K562 (cell line): ENCODE results near the gene ZP3. TPM values are rescaled to one million over a fixed set of nuclear protein-coding genes. Genes with fewer than 3 reads are reported as not detected.
A peak's percentile ranks its signal among the peaks of the same experiment; 100 is the strongest.

ENCODE experiments used
- CBFA2T3 ChIP-seq: fragments of 450-650 bp; IDR thresholded peaks from 2 replicates; pipeline ENCODE4 v1.6.1; 2017
- CBX3 ChIP-seq, 2 experiments: IDR thresholded peaks; 1 replicate in 1 of 2; 2 replicates in 1 of 2; pipeline ENCODE4 v1.6.1; 2012; ENCODE audit warnings: inconsistent platforms in 2 of 2, low read length in 2 of 2, borderline replicate concordance in 1 of 2, control low read depth in 1 of 2
- CHAMP1 ChIP-seq: fragments of 450-650 bp; IDR thresholded peaks from 2 replicates; pipeline ENCODE4 v1.6.1; 2016; ENCODE audit warnings: mild to moderate bottlenecking
- CTBP1 ChIP-seq: fragments of 450-650 bp; IDR thresholded peaks from 2 replicates; pipeline ENCODE4 v1.6.1; 2016; ENCODE audit warnings: borderline replicate concordance
- DNMT1 ChIP-seq: fragments of 450-650 bp; IDR thresholded peaks from 2 replicates; pipeline ENCODE4 v1.6.1; 2016; ENCODE audit warnings: antibody characterized with exemption, mild to moderate bottlenecking
- GATAD2A ChIP-seq: fragments of 450-650 bp; IDR thresholded peaks from 2 replicates; pipeline ENCODE4 v1.6.1; 2017
- HNRNPLL ChIP-seq: fragments of 200-400 bp; formaldehyde crosslinking; IDR thresholded peaks from 2 replicates; pipeline ENCODE4 v1.6.1; 2017; ENCODE audit warnings: low read length, low read depth, mild to moderate bottlenecking; ENCODE audit not compliant: poor library complexity, severe bottlenecking
- MTA2 ChIP-seq: fragments of 450-650 bp; IDR thresholded peaks from 2 replicates; pipeline ENCODE4 v1.6.1; 2016; ENCODE audit warnings: low read depth
- NFIC ChIP-seq: fragments of 450-650 bp; IDR thresholded peaks from 2 replicates; pipeline ENCODE4 v1.6.1; 2017; ENCODE audit warnings: mild to moderate bottlenecking, inconsistent platforms
- NKRF ChIP-seq: fragments of 450-650 bp; IDR thresholded peaks from 2 replicates; pipeline ENCODE4 v1.6.1; 2016; ENCODE audit warnings: borderline replicate concordance
- PPARD ChIP-seq: fragments of 250-450 bp; sonication (Bioruptor Pico); IDR thresholded peaks from 2 replicates; pipeline ENCODE4 v1.8.0; 2022; ENCODE audit warnings: inconsistent platforms, mild to moderate bottlenecking, moderate library complexity
- RB1 ChIP-seq: fragments of 450-650 bp; IDR thresholded peaks from 2 replicates; pipeline ENCODE4 v1.6.1; 2017; ENCODE audit warnings: low read depth, mild to moderate bottlenecking
- SPI1 ChIP-seq: IDR thresholded peaks from 2 replicates; pipeline ENCODE4 v1.6.1; 2011; ENCODE audit warnings: low read depth, low read length, control low read depth, borderline replicate concordance
- TAF15 ChIP-seq: fragments of 200-400 bp; formaldehyde crosslinking; IDR thresholded peaks from 2 replicates; pipeline ENCODE4 v1.6.1; 2017; ENCODE audit warnings: mild to moderate bottlenecking, low read depth, low read length, moderate library complexity
- TFAP4 ChIP-seq: sonication (generic); formaldehyde crosslinking; IDR thresholded peaks from 2 replicates; pipeline ENCODE4 v1.8.0; 2022; ENCODE audit warnings: missing genetic modification reagents, mild to moderate bottlenecking, moderate library complexity, borderline replicate concordance
- THAP7 ChIP-seq: fragments of 250-450 bp; sonication (Bioruptor Pico); IDR thresholded peaks from 2 replicates; pipeline ENCODE4 v1.5.0; 2021
- TRIM24 ChIP-seq, 2 experiments: fragments of 450-650 bp; IDR thresholded peaks; 2 replicates each; pipeline ENCODE4 v1.6.1; 2016
- ZFP36 ChIP-seq: fragments of 150-350 bp; IDR thresholded peaks from 2 replicates; pipeline ENCODE4 v1.6.1; 2018; ENCODE audit warnings: low read length, low read depth; ENCODE audit not compliant: partially characterized antibody
- ZHX1 ChIP-seq: fragments of 150-350 bp; conservative IDR thresholded peaks from 2 replicates; pipeline ENCODE4 v1.6.1; 2014; ENCODE audit warnings: low read length
- polyA plus RNA-seq, 8 experiments: library from polyadenylated mRNA; depleted of rRNA in 4 of 8; stranded (reverse) in 5 of 8; unstranded in 3 of 8; fragments of >200 nt; fragmentation: Nextera tagmentation in 2 of 8; fragmentation: Illumina TruSeq in 1 of 8; extraction: Ambion mirVana in 2 of 8; extraction: Trizol in 1 of 8; gene quantifications; 2 replicates each; pipeline versions ENCODE4 v1.2.1 to v1.2.3, GENCODE V29; 2011 to 2014; ENCODE audit warnings: inconsistent platforms in 1 of 8, missing spikeins in 1 of 8
- total RNA-seq, 7 experiments: library from RNA; depleted of rRNA in 6 of 7; stranded (reverse); fragments of >200 nt in 6 of 7; fragmentation: Illumina TruSeq in 2 of 7; extraction: Trizol in 2 of 7; gene quantifications; 2 replicates each; pipeline versions ENCODE4 v1.2.1 to v1.2.3, GENCODE V29; 2011 to 2021; ENCODE audit warnings: low replicate concordance in 1 of 7

The ZP3 gene
- total and polyA plus RNA-seq, 9 of the 15 experiments (the other 6 are each of a cell fraction or from before 2014, with no cell fraction given), result 1.4 to 3.8 (median 2.4) TPM

GRCh38 chr7:76403780-76404494 lies 20.8 kb upstream of the ZP3 start (continued):
- TF ChIP-seq ZHX1, result no peak
- TF ChIP-seq CBFA2T3, result no peak
- no peak for TF ChIP-seq GATAD2A
- no peak for TF ChIP-seq TRIM24 (IDR thresholded peaks at IDR 0.05)
- TF ChIP-seq PPARD (CRISPR knock-in tag), result no peak
- no peak for TF ChIP-seq DNMT1
- peak; percentile 99 for TF ChIP-seq SPI1
- TF ChIP-seq THAP7 (CRISPR knock-in tag), result no peak
- TF ChIP-seq TFAP4 (CRISPR knock-in tag), result peak; percentile 49
- peak in 1 of 2 experiments; percentile 21; a peak in 1 of 3 replicates for TF ChIP-seq CBX3 (IDR thresholded peaks at IDR 0.05; ENCODE audit: borderline replicate concordance in 1 of 2, low read length in 2 of 2)
- no peak for TF ChIP-seq NKRF
- no peak for TF ChIP-seq CHAMP1
- TF ChIP-seq MTA2, result peak; percentile 31; the same call in 1 of the 2 replicates
- peak; percentile 42; the same call in 1 of the 2 replicates for TF ChIP-seq CTBP1
- no peak for TF ChIP-seq TAF15
- no peak for TF ChIP-seq NFIC
- TF ChIP-seq RB1, result no peak
- TF ChIP-seq HNRNPLL, result no peak
- TF ChIP-seq ZFP36, result peak; percentile 95
